Astrocyte of the spinal cord (primary cell): ENCODE data around the gene KCNQ1.

Experiments
- DNase-seq: peaks from one replicate; pipeline ENCODE4 v3.0.0; 2011; ENCODE audit warnings: low read depth, low spot score
- H3K4me3 ChIP-seq: 2 replicates; pipeline ENCODE4 v1.5.1; 2011; ENCODE audit warnings: low read depth, mild to moderate bottlenecking, low read length, moderate library complexity
- in situ Hi-C: cut with HindIII; loops from 2 replicates; pipeline ENCODE4 v1.10.0; 2017; ENCODE audit warnings: low sequenced_read_pairs
- TF ChIP-seq, protein P1 (sequence below): IDR thresholded peaks from 2 replicates; pipeline ENCODE4 v1.5.1; 2012; ENCODE audit warnings: low read depth, mild to moderate bottlenecking, low read length, inconsistent platforms

KCNQ1 gene

DNA sequence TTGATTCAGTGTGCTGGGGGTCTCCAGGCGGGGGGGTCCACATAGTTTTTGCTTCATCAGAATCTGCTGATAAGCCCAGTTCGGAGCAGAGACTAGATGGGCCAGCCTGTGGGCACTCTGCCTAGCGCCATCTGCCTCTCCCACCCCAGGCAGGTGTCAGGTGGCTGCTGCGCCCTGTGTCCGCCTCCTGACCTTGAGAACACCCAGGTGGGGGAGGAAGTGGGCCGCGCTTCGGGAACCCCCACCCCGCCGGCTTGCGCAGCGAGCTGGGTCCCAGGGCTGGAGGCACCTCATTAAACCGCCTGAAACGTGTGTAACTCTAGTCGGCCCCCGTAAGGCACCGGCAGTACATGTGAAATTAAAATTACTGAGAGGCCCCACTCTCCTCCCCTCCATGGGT is 113.6 kb downstream of the KCNQ1 start:
- no peak for DNase-seq
- TF ChIP-seq, protein P1, sequence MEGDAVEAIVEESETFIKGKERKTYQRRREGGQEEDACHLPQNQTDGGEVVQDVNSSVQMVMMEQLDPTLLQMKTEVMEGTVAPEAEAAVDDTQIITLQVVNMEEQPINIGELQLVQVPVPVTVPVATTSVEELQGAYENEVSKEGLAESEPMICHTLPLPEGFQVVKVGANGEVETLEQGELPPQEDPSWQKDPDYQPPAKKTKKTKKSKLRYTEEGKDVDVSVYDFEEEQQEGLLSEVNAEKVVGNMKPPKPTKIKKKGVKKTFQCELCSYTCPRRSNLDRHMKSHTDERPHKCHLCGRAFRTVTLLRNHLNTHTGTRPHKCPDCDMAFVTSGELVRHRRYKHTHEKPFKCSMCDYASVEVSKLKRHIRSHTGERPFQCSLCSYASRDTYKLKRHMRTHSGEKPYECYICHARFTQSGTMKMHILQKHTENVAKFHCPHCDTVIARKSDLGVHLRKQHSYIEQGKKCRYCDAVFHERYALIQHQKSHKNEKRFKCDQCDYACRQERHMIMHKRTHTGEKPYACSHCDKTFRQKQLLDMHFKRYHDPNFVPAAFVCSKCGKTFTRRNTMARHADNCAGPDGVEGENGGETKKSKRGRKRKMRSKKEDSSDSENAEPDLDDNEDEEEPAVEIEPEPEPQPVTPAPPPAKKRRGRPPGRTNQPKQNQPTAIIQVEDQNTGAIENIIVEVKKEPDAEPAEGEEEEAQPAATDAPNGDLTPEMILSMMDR, result no peak
- H3K4me3 ChIP-seq, result no peak overlapping the region
- in situ Hi-C loops, result no loop called here

DNA sequence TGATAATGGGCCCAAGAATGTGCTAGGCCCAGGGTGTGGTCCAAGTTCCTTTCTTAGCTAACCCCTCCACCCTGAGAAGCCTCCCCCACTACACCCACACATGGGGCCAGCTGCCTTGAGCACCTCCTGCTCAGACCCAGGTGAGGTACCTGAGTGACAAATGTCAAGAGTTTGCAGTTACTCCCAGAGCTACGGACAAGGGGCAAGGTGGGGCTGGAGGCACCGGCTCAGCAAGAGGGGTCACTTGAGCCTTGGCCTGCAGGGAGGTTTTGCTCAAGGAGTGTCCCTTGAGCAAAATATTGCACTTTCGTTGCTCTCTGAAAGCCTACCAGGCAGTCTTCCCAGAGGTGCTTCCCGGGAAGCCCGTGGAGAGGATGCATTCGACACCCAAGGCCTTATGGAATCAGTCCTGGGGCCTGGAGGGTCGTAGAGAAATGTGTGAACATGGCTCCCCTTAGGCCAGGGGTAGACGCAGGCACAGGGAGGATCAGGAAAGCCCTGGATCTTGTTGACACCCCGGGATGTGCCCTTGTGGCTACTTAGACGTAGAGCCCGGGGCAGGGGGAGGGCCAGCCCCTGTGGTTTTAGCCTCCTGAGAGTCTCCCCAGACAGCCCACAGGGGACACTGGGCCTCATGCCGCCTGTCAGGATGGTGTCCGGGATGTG is 114.2 kb downstream of the KCNQ1 start:
- in situ Hi-C loops, result no loop called here
- TF ChIP-seq, protein P1, result no peak
- H3K4me3 ChIP-seq, result no peak overlapping the region
- DNase-seq, result no peak

DNA sequence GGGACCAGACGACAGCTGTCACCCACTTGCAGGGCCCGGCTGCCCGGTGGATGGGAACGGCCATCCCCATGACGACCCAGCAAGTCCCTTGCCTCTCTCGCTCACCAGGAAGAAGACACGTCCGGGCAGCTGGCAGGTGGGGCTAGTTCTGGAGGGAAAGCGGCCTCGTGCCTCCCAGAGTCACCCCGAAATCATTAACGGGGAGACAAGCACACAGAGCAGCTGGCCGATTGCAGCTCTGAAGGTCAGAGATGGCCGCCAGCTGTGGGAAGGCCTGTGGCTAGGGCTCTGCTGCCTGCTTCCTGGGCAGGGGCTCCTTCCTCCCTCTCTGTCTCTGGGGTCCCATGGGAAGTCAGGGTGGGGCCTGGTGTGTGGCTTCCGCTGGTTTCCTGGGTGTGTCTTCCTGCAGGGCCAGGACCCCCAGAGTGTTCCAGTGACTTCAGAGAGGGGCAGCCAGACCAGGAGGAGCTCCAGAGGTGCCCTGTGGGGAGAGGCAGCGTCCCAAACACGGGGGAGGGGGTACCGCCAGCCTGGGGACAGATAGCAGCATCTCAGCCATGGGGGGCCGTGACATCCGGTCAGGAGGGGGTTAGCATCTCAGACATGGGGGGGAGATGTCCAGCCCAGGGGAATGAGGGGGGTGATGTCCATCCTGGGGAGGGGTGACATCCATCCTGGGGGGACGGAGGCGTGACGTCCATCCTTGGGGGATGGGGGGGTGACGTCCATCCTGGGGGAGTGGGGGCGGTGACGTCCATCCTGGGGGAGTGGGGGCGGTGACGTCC is 114.9 kb downstream of the KCNQ1 start:
- in situ Hi-C loops, result no loop called here
- H3K4me3 ChIP-seq, result no peak overlapping the region
- TF ChIP-seq, protein P1, result no peak
- no peak for DNase-seq

DNA sequence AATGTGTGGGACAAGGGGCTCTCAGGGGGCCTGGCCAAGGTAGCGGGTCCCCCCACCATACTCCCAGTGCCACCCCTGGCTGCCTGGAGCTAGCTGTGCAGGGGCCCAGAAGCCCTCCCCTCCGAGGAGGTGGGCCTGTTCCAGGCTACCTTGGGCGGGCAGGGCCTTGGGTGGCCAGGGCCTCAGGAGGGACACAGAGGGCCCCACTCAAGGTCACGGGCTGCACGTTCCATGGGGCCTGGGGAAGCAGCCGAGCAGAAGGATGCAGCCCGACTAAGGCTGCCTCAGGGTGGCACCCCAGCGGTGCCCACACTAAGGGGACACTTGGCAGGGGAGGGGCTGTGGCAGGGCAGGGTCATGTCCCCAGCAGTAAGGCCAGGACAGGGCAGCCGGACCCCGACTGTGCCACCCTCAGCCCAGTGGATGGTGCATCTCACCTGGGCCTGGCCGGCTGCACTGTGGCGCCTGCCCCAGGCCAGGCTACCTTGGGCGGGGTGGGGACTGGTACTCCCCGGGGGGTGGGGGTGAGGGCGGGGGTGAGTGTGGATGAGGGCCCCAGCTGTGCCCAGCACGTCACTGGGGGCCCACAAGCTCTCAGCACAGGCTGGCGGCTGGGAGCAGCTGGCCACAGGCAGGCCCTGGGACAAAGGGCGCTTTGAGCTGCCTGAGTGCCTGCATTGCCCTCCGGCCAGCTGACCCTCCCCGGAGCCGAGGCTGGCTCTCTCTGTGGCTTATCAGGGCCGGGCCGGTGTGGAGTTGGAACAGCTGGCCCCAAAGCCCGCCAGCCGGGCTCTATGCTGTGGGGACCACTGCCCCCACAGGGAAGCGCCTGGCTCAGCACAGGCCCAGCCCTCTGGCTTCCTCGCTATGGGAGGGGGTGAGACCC is 117.1 kb downstream of the KCNQ1 start:
- in situ Hi-C loops, result no loop called here
- no peak for DNase-seq
- TF ChIP-seq, protein P1, result no peak
- no peak overlapping the region for H3K4me3 ChIP-seq

DNA sequence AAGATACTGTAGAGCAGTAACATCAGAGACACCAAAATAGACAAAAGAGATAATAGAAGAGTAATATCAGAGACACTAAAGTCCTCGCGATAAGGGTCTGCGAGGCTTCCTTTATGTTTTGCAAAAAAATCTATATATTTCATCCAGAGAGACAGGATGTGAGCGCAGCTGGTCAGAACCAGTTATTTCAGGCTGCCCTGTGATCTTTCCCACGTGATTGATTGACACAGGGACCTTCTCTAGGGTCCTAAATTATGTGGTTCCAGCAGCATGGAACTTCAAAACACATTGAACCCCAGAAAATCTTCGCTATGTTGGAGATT is 118.0 kb downstream of the KCNQ1 start:
- H3K4me3 ChIP-seq, result no peak overlapping the region
- TF ChIP-seq, protein P1, result no peak
- in situ Hi-C loops, result no loop called here
- DNase-seq, result no peak

DNA sequence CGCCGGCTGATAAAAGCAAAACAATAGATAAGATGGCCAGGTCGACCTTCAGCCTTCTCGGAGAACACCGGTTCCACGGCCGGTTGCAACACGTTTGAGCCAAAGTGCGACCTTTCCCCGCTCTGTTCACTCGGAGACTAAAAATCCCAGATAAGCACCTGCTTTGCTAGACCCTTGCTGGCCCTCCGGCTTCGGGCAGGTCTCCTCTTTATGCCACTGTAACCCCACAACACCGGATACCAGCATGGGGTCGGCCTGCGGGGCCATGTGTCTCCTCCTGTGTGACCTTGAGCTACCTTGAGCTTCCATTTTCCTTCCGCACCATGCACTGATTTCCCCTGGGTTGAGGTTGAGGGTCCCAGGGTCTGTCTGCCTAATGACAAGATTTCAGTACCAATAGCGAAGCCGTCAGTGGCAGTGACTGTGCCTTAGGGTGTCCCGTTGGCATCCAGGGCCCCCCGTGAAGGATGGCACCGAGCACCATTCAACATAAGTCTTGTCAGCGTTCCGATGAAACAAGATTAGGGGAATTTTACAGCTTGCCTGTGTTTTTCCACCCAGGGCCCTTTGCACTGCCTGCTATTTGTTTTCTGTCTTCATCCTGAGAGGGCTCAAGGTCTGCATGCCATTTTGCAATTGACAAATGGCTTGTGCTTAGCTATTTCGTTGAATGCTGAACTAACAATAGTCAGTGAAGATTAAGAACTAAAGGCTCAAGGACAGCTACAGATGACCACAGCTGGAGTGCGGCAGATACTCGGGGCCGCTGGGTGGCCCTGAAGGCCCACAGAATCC is 118.6 kb downstream of the KCNQ1 start:
- in situ Hi-C loops, result no loop called here
- DNase-seq, result no peak
- TF ChIP-seq, protein P1, result no peak
- no peak overlapping the region for H3K4me3 ChIP-seq
